ENCODE data around the gene RFX6.

- TF ChIP-seq REST (IDR thresholded peaks at IDR 0.05; ENCODE audit: insufficient read depth in 1 of 2, low read depth in 2 of 2, low read length in 2 of 2) (no peak), POLR2AphosphoS5 (IDR thresholded peaks at IDR 0.05; ENCODE audit: low read depth, low read length) (no peak)
These were observed 40.3 kb upstream of the RFX6 start for GRCh38 chr6:116836606-116837342.
